Measurements from ENCODE around the gene BIRC3. TPM values are rescaled to one million over a fixed set of nuclear protein-coding genes. Genes with fewer than 3 reads are reported as not detected.

The BIRC3 gene
- total and polyA plus RNA-seq, 2 donors (not counting 1 experiment from before 2014, with no cell fraction given) = 107 to 428 TPM

DNA sequence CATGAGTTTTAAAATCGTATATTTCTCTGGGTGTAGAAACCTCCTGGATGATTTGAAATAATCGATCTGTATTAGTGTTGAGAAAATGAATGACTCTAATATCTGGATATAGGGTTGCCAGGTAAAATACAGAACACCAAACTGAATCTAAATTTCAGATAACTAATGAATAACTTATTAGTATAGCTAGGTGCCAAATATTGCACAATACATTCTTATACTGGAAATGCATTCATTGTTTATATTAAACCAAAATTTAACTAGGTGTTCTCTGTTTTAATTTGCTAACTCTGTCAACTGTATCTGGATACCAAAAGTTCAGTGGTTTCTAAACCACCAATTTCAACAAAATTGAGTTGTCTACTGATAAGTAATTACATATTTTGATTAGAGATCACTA lies 2.5 kb upstream of the BIRC3 start:
- peak overlapping the region in 1 of 5 experiments; percentile 8 for H3K4me3 ChIP-seq (ENCODE audit: control extremely low read depth in 1 of 5, extremely low read depth in 1 of 5, insufficient read depth in 1 of 5, low read depth in 2 of 5, low read length in 4 of 5)
- intact Hi-C loops (cut with micrococcal nuclease) = no loop called here
- H3K79me2 ChIP-seq (ENCODE audit: control insufficient read depth, insufficient read depth, low read length) = peaks cover 63% of the 10 kb centered on the region
- TF ChIP-seq CTCF (IDR thresholded peaks at IDR 0.05) = no peak
- no peak for TF ChIP-seq EZH2 (IDR thresholded peaks at IDR 0.05; ENCODE audit: borderline replicate concordance, insufficient read depth, low read depth, low read length, poor library complexity, severe bottlenecking)
- peaks cover 5 to 12% of the 10 kb centered on the region in 2 experiments for H3K36me3 ChIP-seq (replicated peaks in 1 of 2; ENCODE audit: control extremely low read depth in 1 of 2, control insufficient read depth in 1 of 2, extremely low read depth in 1 of 2, insufficient read depth in 2 of 2, low read length in 1 of 2)
- H3K27me3 Mint-ChIP-seq = no peaks in the 10 kb centered on the region
- no CpG with 5 or more reads among the region's 2 CpGs for WGBS (ENCODE audit: insufficient coverage)
- H4K20me1 ChIP-seq (ENCODE audit: control insufficient read depth, insufficient read depth, low read length, poor library complexity, severe bottlenecking) = peaks cover 23% of the 10 kb centered on the region
- CTCF ChIA-PET = interaction anchor here (0.7 to 17.9 kb wide), 5 partner anchors 9 to 179 kb away, joined by 3 to 588 read pairs (median 8); no protein-coding TSS in a partner anchor
- H3K4me1 Mint-ChIP-seq = peaks cover 53% of the 10 kb centered on the region
- DNase-seq = no peak
- H3K4me1 ChIP-seq (ENCODE audit: control insufficient read depth in 2 of 2, insufficient read depth in 2 of 2, low read length in 2 of 2) = peaks cover 54 to 57% of the 10 kb centered on the region in 2 donors
- H3K9ac ChIP-seq (ENCODE audit: low read length) = peak overlapping the region; percentile 26
- H3K27ac Mint-ChIP-seq = peak overlapping the region; percentile 80
- H3K27me3 ChIP-seq (replicated peaks in 1 of 4; ENCODE audit: control extremely low read depth in 1 of 4, control insufficient read depth in 3 of 4, insufficient read depth in 4 of 4, low read length in 3 of 4) = no peaks in the 10 kb centered on the region
- peak overlapping the region; percentile 51 for H3K4me3 Mint-ChIP-seq
- ATAC-seq (ENCODE audit: low read depth) = no peak
- H3K9me3 Mint-ChIP-seq (ENCODE audit: insufficient read depth) = no peaks in the 10 kb centered on the region
- H3K4me2 ChIP-seq (replicated peaks; ENCODE audit: low read depth, low read length, poor library complexity, severe bottlenecking) = peak overlapping the region; percentile 72
- peak overlapping the region; percentile 18 for H2AFZ ChIP-seq (ENCODE audit: insufficient read depth, low read depth, low read length, poor library complexity, severe bottlenecking)
- peaks cover 0 to 5% (median 0%) of the 10 kb centered on the region in 3 donors for H3K9me3 ChIP-seq (ENCODE audit: control extremely low read depth in 1 of 3, control insufficient read depth in 2 of 3, insufficient read depth in 1 of 3, low read length in 2 of 3)
- peak overlapping the region; percentile 96 to 98 for H3K27ac ChIP-seq (ENCODE audit: low read length in 2 of 2)
- POLR2A ChIA-PET = interaction anchor here (1.3 kb wide), 1 partner anchor 9 kb away, joined by 12 read pairs; no protein-coding TSS in a partner anchor

GRCh38 chr11:102316346-102316904 lies 859 bp upstream of the BIRC3 start:
- peaks cover 35% of the 10 kb centered on the region for H4K20me1 ChIP-seq (ENCODE audit: control insufficient read depth, insufficient read depth, low read length, poor library complexity, severe bottlenecking)
- H3K9me3 ChIP-seq (ENCODE audit: control extremely low read depth in 1 of 3, control insufficient read depth in 2 of 3, insufficient read depth in 1 of 3, low read length in 2 of 3) = no peaks in the 10 kb centered on the region
- H3K9ac ChIP-seq (ENCODE audit: low read length) = peak overlapping the region; percentile 53
- H3K4me3 Mint-ChIP-seq = peak overlapping the region; percentile 100
- ATAC-seq (ENCODE audit: low read depth) = no peak
- H3K4me1 ChIP-seq (ENCODE audit: control insufficient read depth in 2 of 2, insufficient read depth in 2 of 2, low read length in 2 of 2) = peaks cover 55 to 58% of the 10 kb centered on the region in 2 donors
- intact Hi-C loops (cut with micrococcal nuclease) = no loop called here
- peaks cover 5 to 22% of the 10 kb centered on the region in 2 experiments for H3K36me3 ChIP-seq (replicated peaks in 1 of 2; ENCODE audit: control extremely low read depth in 1 of 2, control insufficient read depth in 1 of 2, extremely low read depth in 1 of 2, insufficient read depth in 2 of 2, low read length in 1 of 2)
- peaks cover 64% of the 10 kb centered on the region for H3K79me2 ChIP-seq (ENCODE audit: control insufficient read depth, insufficient read depth, low read length)
- 36% methylated on average over 3 of the region's 4 CpGs for WGBS (ENCODE audit: insufficient coverage)
- ChIA-PET POLR2A (interaction anchor here (0.7 to 7.6 kb wide), 5 partner anchors 8 to 73 kb away, joined by 6 to 105 read pairs (median 11); no protein-coding TSS in a partner anchor), CTCF (interaction anchor here (0.7 to 17.9 kb wide), 8 partner anchors 10 to 298 kb away, joined by 3 to 588 read pairs (median 6); no protein-coding TSS in a partner anchor)
- peak overlapping the region; percentile 96 to 98 for H3K27ac ChIP-seq (ENCODE audit: low read length in 2 of 2)
- H2AFZ ChIP-seq (ENCODE audit: insufficient read depth, low read depth, low read length, poor library complexity, severe bottlenecking) = no peak overlapping the region
- H3K27me3 Mint-ChIP-seq = no peaks in the 10 kb centered on the region
- H3K9me3 Mint-ChIP-seq (ENCODE audit: insufficient read depth) = no peaks in the 10 kb centered on the region
- H3K4me1 Mint-ChIP-seq = peaks cover 58% of the 10 kb centered on the region
- TF ChIP-seq CTCF (IDR thresholded peaks at IDR 0.05) (no peak), EZH2 (IDR thresholded peaks at IDR 0.05; ENCODE audit: borderline replicate concordance, insufficient read depth, low read depth, low read length, poor library complexity, severe bottlenecking) (no peak)
- no peaks in the 10 kb centered on the region for H3K27me3 ChIP-seq (replicated peaks in 1 of 4; ENCODE audit: control extremely low read depth in 1 of 4, control insufficient read depth in 3 of 4, insufficient read depth in 4 of 4, low read length in 3 of 4)
- DNase-seq = peak; percentile 61
- H3K4me2 ChIP-seq (replicated peaks; ENCODE audit: low read depth, low read length, poor library complexity, severe bottlenecking) = peak overlapping the region; percentile 72
- peak overlapping the region; percentile 96 for H3K27ac Mint-ChIP-seq
- peak overlapping the region in 4 of 5 experiments; percentile 0 to 92 (median 62) for H3K4me3 ChIP-seq (ENCODE audit: control extremely low read depth in 1 of 5, extremely low read depth in 1 of 5, insufficient read depth in 1 of 5, low read depth in 2 of 5, low read length in 4 of 5)

Data from B cell (primary cell).